Suprapubic skin (tissue), 4 donors: ENCODE measurements around the gene ACTMAP. TPM values are rescaled to one million over a fixed set of nuclear protein-coding genes. Genes with fewer than 3 reads are reported as not detected.

Experiments used
- DNase-seq, 2 donors: peaks; one replicate each; pipeline ENCODE4 v3.0.0-alpha.2; 2019; ENCODE audit warnings: low spot score in 2 of 2
- H3K27ac ChIP-seq: fragments of 200-600 bp; sonication (generic); one replicate; pipeline ENCODE4 v1.5.1; 2019
- H3K27me3 ChIP-seq: fragments of 200-600 bp; sonication (generic); one replicate; pipeline ENCODE4 v1.5.1; 2019
- H3K36me3 ChIP-seq: fragments of 200-600 bp; sonication (generic); one replicate; pipeline ENCODE4 v1.5.1; 2019
- H3K4me1 ChIP-seq: fragments of 200-600 bp; sonication (generic); one replicate; pipeline ENCODE4 v1.5.1; 2019
- H3K4me3 ChIP-seq: fragments of 200-600 bp; sonication (generic); one replicate; pipeline ENCODE4 v1.5.1; 2019; ENCODE audit warnings: mild to moderate bottlenecking
- H3K9me3 ChIP-seq: fragments of 200-600 bp; sonication (generic); one replicate; pipeline ENCODE4 v1.5.1; 2019
- CTCF ChIP-seq, 2 donors: fragments of 200-600 bp in 1 of 2; fragments of 450-650 bp in 1 of 2; sonication (generic) in 1 of 2; IDR thresholded peaks; one replicate each; pipeline ENCODE4 v1.5.1; 2016 to 2019; ENCODE audit warnings: antibody characterized with exemption in 2 of 2, mild to moderate bottlenecking in 1 of 2, moderate library complexity in 1 of 2
- EP300 ChIP-seq: sonication (generic); formaldehyde crosslinking; IDR thresholded peaks from one replicate; pipeline ENCODE4 v1.6.1; 2017; ENCODE audit warnings: antibody characterized with exemption
- POLR2A ChIP-seq, 2 donors: fragments of 450-650 bp; IDR thresholded peaks; one replicate each; pipeline ENCODE4 v1.6.1; 2017; ENCODE audit warnings: antibody characterized with exemption in 2 of 2, mild to moderate bottlenecking in 2 of 2, moderate library complexity in 2 of 2
- POLR2AphosphoS5 ChIP-seq, 3 donors: sonication (generic); formaldehyde crosslinking; IDR thresholded peaks; one replicate each; pipeline ENCODE4 v1.6.1; 2017; ENCODE audit warnings: antibody characterized with exemption in 3 of 3
- WGBS: methylation state at CpG from one replicate; pipeline ENCODE4 v1.1.5; 2018; 5-methylcytosine and 5-hydroxymethylcytosine counted together
- total RNA-seq, 4 donors: library from RNA; depleted of rRNA; stranded (reverse); fragments of >200 nt; gene quantifications; one replicate each; pipeline ENCODE4 v1.1.0, GENCODE V29; 2016

ACTMAP gene
- total RNA-seq, 4 donors from 2014 or later: 3.8 to 9.9 (median 5.4) TPM

- Histone ChIP-seq H3K27ac (no peak overlapping the region), H3K4me1 (peaks cover 26% of the 10 kb centered on the region), H3K27me3 (no peaks in the 10 kb centered on the region), H3K9me3 (no peaks in the 10 kb centered on the region), H3K36me3 (peaks cover 71% of the 10 kb centered on the region), H3K4me3 (no peak overlapping the region)
- 91% methylated on average over 9 of the region's 13 CpGs for WGBS
- DNase-seq: no peak
- no peak for TF ChIP-seq POLR2A (IDR thresholded peaks at IDR 0.05)
- no peak for TF ChIP-seq CTCF (IDR thresholded peaks at IDR 0.05)
- TF ChIP-seq EP300: no peak
- TF ChIP-seq POLR2AphosphoS5 (IDR thresholded peaks at IDR 0.05): no peak
Observed at GRCh38 chr19:40759352-40759751, 9.1 kb upstream of the ACTMAP start.

- Histone ChIP-seq H3K4me3 (no peak overlapping the region), H3K27me3 (no peaks in the 10 kb centered on the region), H3K27ac (no peak overlapping the region), H3K36me3 (peaks cover 62% of the 10 kb centered on the region), H3K9me3 (no peaks in the 10 kb centered on the region), H3K4me1 (peaks cover 35% of the 10 kb centered on the region)
- DNase-seq: no peak
- no peak for TF ChIP-seq EP300
- TF ChIP-seq POLR2AphosphoS5 (IDR thresholded peaks at IDR 0.05): no peak
- TF ChIP-seq POLR2A (IDR thresholded peaks at IDR 0.05): no peak
- no peak for TF ChIP-seq CTCF (IDR thresholded peaks at IDR 0.05)
- WGBS: 98% methylated on average over 3 of the region's 3 CpGs
Observed at GRCh38 chr19:40758491-40758890, 8.2 kb upstream of the ACTMAP start.

GRCh38 chr19:40756502-40757110 is 6.3 kb upstream of the ACTMAP start:
- no peaks in the 10 kb centered on the region for H3K27me3 ChIP-seq
- peaks cover 50% of the 10 kb centered on the region for H3K4me1 ChIP-seq
- no peaks in the 10 kb centered on the region for H3K9me3 ChIP-seq
- 64% methylated on average over 10 of the region's 11 CpGs for WGBS
- DNase-seq: no peak
- TF ChIP-seq POLR2A (IDR thresholded peaks at IDR 0.05) (no peak), POLR2AphosphoS5 (IDR thresholded peaks at IDR 0.05) (no peak), CTCF (IDR thresholded peaks at IDR 0.05) (no peak), EP300 (no peak)
- H3K4me3 ChIP-seq: no peak overlapping the region
- no peak overlapping the region for H3K27ac ChIP-seq
- H3K36me3 ChIP-seq: peaks cover 43% of the 10 kb centered on the region

- 97% methylated on average over 5 of the region's 8 CpGs for WGBS
- Histone ChIP-seq H3K9me3 (no peaks in the 10 kb centered on the region), H3K4me1 (peaks cover 53% of the 10 kb centered on the region), H3K27ac (no peak overlapping the region), H3K27me3 (no peaks in the 10 kb centered on the region), H3K4me3 (no peak overlapping the region), H3K36me3 (peaks cover 35% of the 10 kb centered on the region)
- no peak for DNase-seq
- TF ChIP-seq POLR2A (IDR thresholded peaks at IDR 0.05): no peak
Observed at GRCh38 chr19:40755791-40756190, 5.5 kb upstream of the ACTMAP start.

GRCh38 chr19:40755248-40755624 is 5.0 kb upstream of the ACTMAP start:
- Histone ChIP-seq H3K27ac (no peak overlapping the region), H3K4me1 (peaks cover 53% of the 10 kb centered on the region), H3K9me3 (no peaks in the 10 kb centered on the region), H3K4me3 (no peak overlapping the region), H3K27me3 (no peaks in the 10 kb centered on the region), H3K36me3 (peaks cover 30% of the 10 kb centered on the region)
- 90% methylated on average over 3 of the region's 3 CpGs for WGBS
- TF ChIP-seq POLR2AphosphoS5 (IDR thresholded peaks at IDR 0.05) (no peak), EP300 (no peak), CTCF (IDR thresholded peaks at IDR 0.05) (no peak), POLR2A (IDR thresholded peaks at IDR 0.05) (no peak)
- no peak for DNase-seq
